LNCAP (cell line): Measurements from ENCODE around the gene HTR5A.

Source experiments
- CTCF ChIP-seq: fragments of 450-650 bp; IDR thresholded peaks from 2 replicates; pipeline ENCODE4 v1.5.1; 2017; ENCODE audit warnings: mild to moderate bottlenecking

Gene HTR5A

GRCh38 chr7:155093596-155093995 is 23.5 kb downstream of the HTR5A start:
- no peak for TF ChIP-seq CTCF

GRCh38 chr7:155094636-155095135 is 24.6 kb downstream of the HTR5A start:
- TF ChIP-seq CTCF = no peak

DNA sequence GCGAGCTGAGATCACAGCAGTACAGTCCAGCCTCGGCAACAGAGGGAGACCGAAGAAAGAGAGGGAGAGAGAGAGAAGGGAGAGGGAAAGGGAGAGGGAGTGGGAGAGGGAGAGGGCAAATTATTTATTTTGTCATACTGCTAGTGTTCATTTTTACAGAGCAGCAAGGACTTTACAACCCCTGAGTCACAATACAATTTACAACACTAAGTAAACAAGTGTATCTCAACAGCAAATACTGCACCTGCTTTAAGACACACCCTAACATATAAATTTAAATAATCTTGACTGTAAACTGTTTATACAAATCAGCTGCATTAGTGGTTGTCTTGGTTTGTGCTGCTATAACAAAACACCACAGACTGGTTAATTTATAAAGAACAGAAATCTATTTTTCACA is 27.2 kb downstream of the HTR5A start:
- TF ChIP-seq CTCF = no peak

DNA sequence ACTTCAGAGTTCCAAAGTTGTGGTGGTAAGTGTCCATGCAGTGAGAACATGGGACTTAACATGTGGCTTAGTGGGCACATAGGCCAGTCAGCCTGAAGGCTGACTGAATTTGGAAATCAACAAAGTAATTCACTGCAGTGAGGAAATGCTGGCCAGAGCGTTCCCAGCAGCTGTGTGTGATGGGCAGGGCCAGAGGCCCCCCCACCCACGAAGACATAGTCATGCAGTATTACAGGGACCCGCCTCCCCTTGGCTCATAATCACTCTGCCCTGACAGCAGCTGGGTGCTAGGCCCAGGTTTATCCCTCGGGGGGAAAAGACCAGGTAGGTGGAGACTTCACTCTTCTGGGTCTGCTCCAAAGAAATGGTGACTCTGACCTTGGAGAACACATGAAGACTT is 33.7 kb downstream of the HTR5A start:
- TF ChIP-seq CTCF = no peak

DNA sequence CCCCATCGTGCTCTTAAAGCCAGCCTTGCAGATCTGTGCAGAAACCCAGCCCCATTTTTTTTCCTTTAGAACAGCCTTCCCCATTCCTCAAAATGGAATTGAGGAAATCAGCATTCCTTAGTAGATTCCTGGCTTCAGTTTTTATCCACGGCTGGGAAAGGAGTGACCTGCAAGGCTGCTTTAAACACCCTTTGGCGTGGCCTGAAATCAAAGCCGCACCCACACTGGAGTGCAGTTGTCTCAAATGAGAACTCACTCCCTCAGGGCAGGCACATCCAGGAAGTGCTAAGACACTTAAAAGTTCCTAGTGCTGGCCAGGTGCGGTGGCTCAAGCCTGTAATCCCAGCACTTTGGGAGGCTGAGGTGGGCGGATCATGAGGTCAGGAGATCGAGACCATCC is 34.8 kb downstream of the HTR5A start:
- no peak for TF ChIP-seq CTCF

DNA sequence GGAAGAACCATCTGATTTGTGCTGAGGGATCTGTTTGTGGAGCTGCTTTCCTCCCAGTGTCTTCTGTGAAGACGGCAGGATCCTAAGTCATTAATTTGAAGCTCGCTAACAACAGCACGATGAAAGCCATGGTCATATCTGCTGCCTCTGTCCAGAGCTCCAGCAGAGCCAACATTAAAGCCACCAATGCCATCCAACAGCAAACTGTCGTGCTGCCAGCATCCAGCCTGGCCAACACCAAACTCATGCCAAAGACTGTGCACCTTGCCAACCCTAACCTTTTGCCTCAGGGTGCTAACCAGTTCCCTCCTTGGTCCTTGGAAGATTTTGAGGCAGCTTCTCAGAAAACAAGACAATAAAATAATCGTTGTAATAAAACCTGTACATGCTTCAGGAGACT is 36.2 kb downstream of the HTR5A start:
- TF ChIP-seq CTCF = no peak

DNA sequence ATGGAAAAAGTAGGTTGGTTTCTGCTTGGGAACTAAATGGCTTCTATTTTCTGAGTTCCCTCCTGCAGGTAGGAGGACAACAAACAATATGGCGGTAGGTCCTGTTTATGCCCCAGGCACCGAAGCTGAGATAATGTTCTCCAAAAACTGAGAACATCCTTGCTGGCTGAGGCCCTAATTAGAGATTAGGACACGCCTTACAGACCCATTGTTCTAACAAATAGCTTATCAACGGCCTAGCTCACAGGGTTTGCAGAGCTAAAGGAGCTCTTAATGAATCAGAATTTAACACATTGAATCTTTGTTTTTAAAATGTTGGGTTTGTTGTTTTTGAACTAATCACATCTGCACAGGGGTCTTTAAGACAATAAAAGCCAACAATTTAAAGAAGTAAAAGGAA is 37.0 kb downstream of the HTR5A start:
- no peak for TF ChIP-seq CTCF
